Activated naive CD8-positive, alpha-beta T cell treated with anti-CD3 and anti-CD28 coated beads for 36 hours (primary cell): Measurements from ENCODE around the gene GAS2L3. TPM values are rescaled to one million over a fixed set of nuclear protein-coding genes. Genes with fewer than 3 reads are reported as not detected.

ENCODE experiments used
- DNase-seq: peaks from one replicate; pipeline ENCODE4 v3.0.0; 2021
- H3K27ac Mint-ChIP-seq: one replicate; pipeline ENCODE4 v1.8.0; 2022; ENCODE audit warnings: mild to moderate bottlenecking, moderate library complexity, mixed read lengths
- H3K27me3 Mint-ChIP-seq: one replicate; pipeline ENCODE4 v1.8.0; 2022; ENCODE audit warnings: mild to moderate bottlenecking, mixed read lengths
- H3K36me3 Mint-ChIP-seq: one replicate; pipeline ENCODE4 v1.8.0; 2021; ENCODE audit warnings: mild to moderate bottlenecking, mixed read lengths
- H3K4me1 Mint-ChIP-seq: one replicate; pipeline ENCODE4 v1.8.0; 2021; ENCODE audit warnings: mixed read lengths
- H3K4me3 Mint-ChIP-seq: one replicate; pipeline ENCODE4 v1.8.0; 2022; ENCODE audit warnings: mild to moderate bottlenecking, moderate library complexity, mixed read lengths
- H3K9me3 Mint-ChIP-seq: one replicate; pipeline ENCODE4 v1.8.0; 2022; ENCODE audit warnings: mixed read lengths
- total RNA-seq, 2 experiments: library from RNA; stranded (reverse); gene quantifications; one replicate each; pipeline ENCODE4 v1.2.3, GENCODE V29; 2021

GAS2L3 gene
- total RNA-seq, 2 experiments from 2014 or later = 1.3 to 1.5 TPM

GRCh38 chr12:100669922-100670321, 96.4 kb downstream of the GAS2L3 start:
- no peaks in the 10 kb centered on the region for H3K36me3 Mint-ChIP-seq
- no peak for DNase-seq
- no peaks in the 10 kb centered on the region for H3K4me1 Mint-ChIP-seq
- H3K27me3 Mint-ChIP-seq = peaks cover 4% of the 10 kb centered on the region
- H3K9me3 Mint-ChIP-seq = no peaks in the 10 kb centered on the region
- no peak overlapping the region for H3K27ac Mint-ChIP-seq
- no peak overlapping the region for H3K4me3 Mint-ChIP-seq

GRCh38 chr12:100671396-100672074, 98.1 kb downstream of the GAS2L3 start:
- H3K27ac Mint-ChIP-seq = no peak overlapping the region
- no peaks in the 10 kb centered on the region for H3K4me1 Mint-ChIP-seq
- no peaks in the 10 kb centered on the region for H3K9me3 Mint-ChIP-seq

GRCh38 chr12:100672075-100672592, 98.7 kb downstream of the GAS2L3 start:
- DNase-seq = peak; percentile 40
- Mint-ChIP-seq H3K27me3 (peaks cover 4% of the 10 kb centered on the region), H3K4me3 (no peak overlapping the region), H3K4me1 (no peaks in the 10 kb centered on the region), H3K9me3 (no peaks in the 10 kb centered on the region), H3K27ac (no peak overlapping the region), H3K36me3 (no peaks in the 10 kb centered on the region)

More at GRCh38 chr12:100671396-100672074, 98.1 kb downstream of the GAS2L3 start:
- no peaks in the 10 kb centered on the region for H3K36me3 Mint-ChIP-seq
- H3K4me3 Mint-ChIP-seq = no peak overlapping the region
- DNase-seq = no peak
- peaks cover 4% of the 10 kb centered on the region for H3K27me3 Mint-ChIP-seq

- Mint-ChIP-seq H3K27me3 (peaks cover 7% of the 10 kb centered on the region), H3K4me3 (no peak overlapping the region), H3K9me3 (no peaks in the 10 kb centered on the region), H3K27ac (no peak overlapping the region), H3K4me1 (no peaks in the 10 kb centered on the region), H3K36me3 (no peaks in the 10 kb centered on the region)
- no peak for DNase-seq
These were observed 100.8 kb downstream of the GAS2L3 start for GRCh38 chr12:100674036-100674888.

Other genes starting within 250 kb of the GAS2L3 start
- gene SLC17A8, start 216.6 kb upstream of the GAS2L3 start, total RNA-seq = not detected
- gene NR1H4, start 99.8 kb upstream of the GAS2L3 start, total RNA-seq = not detected
- gene ANO4, start 221.1 kb downstream of the GAS2L3 start, total RNA-seq = not detected